Uterus (tissue), 2 donors: ENCODE results near the gene C16orf74.

Source experiments
- POLR2A ChIP-seq, 2 donors: fragments of 450-650 bp; IDR thresholded peaks; one replicate each; pipeline ENCODE4 v1.6.1; 2016; ENCODE audit warnings: antibody characterized with exemption in 2 of 2, mild to moderate bottlenecking in 1 of 2, moderate library complexity in 1 of 2
- TF ChIP-seq, protein P1 (sequence below), 4 experiments: fragments of 200-600 bp in 2 of 4; fragments of 450-650 bp in 2 of 4; sonication (generic) in 2 of 4; IDR thresholded peaks; one replicate each; pipeline ENCODE4 v1.5.1; 2016 to 2019; ENCODE audit warnings: antibody characterized with exemption in 4 of 4, mild to moderate bottlenecking in 2 of 4, moderate library complexity in 1 of 4

DNA sequence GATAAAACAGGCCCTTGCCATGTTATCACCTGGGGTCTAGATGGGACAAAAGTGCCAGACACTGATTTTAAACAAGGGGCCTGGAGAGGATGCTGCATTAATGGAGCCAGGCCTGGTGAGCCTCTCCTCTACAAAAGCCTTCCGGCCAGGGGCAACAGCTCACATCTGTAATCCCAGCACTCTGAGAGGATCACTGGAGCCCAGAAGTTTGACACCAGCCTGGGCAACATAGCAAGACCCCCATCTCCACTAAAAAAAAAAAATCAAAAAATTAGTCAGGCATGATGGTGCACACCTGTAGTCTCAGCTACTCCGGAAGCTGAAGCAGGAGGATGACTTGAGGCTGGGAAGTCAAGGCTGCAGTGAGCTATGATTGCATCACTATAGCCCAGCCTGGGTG lies 65.6 kb downstream of the C16orf74 start:
- TF ChIP-seq, protein P1, sequence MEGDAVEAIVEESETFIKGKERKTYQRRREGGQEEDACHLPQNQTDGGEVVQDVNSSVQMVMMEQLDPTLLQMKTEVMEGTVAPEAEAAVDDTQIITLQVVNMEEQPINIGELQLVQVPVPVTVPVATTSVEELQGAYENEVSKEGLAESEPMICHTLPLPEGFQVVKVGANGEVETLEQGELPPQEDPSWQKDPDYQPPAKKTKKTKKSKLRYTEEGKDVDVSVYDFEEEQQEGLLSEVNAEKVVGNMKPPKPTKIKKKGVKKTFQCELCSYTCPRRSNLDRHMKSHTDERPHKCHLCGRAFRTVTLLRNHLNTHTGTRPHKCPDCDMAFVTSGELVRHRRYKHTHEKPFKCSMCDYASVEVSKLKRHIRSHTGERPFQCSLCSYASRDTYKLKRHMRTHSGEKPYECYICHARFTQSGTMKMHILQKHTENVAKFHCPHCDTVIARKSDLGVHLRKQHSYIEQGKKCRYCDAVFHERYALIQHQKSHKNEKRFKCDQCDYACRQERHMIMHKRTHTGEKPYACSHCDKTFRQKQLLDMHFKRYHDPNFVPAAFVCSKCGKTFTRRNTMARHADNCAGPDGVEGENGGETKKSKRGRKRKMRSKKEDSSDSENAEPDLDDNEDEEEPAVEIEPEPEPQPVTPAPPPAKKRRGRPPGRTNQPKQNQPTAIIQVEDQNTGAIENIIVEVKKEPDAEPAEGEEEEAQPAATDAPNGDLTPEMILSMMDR (IDR thresholded peaks at IDR 0.05): no peak
- no peak for TF ChIP-seq POLR2A (IDR thresholded peaks at IDR 0.05)
